MCF 10A (cell line): ENCODE measurements around the gene FAM136A. TPM values are rescaled to one million over a fixed set of nuclear protein-coding genes. Genes with fewer than 3 reads are reported as not detected.

ENCODE experiments used
- BruUV-seq: library from RNA; stranded (reverse); fragments of 400-500 nt; replicated peaks from 2 replicates; lab custom pipeline; 2021; lab: Mats Ljungman, UMichigan
- CTCF ChIA-PET: fragments of 300-600 bp; sonication (Branson Sonifier 250); formaldehyde crosslinking; extraction: SDS; loops from one replicate; lab custom pipeline; 2021; ENCODE audit warnings: antibody characterized with exemption, inconsistent platforms; lab: Yijun Ruan, JAX
- POLR2A ChIA-PET: fragments of 300-600, 350-650 bp; sonication (Branson Sonifier 250); formaldehyde crosslinking; extraction: SDS; loops from one replicate; lab custom pipeline; 2020; ENCODE audit warnings: antibody characterized with exemption, inconsistent platforms; lab: Yijun Ruan, JAX
- DNase-seq: peaks from one replicate; pipeline ENCODE4 v3.0.0-alpha.2; 2018; ENCODE audit not compliant: unreplicated experiment
- H3K27ac Mint-ChIP-seq: one replicate; pipeline ENCODE4 v1.8.0; 2022; ENCODE audit warnings: mild to moderate bottlenecking, low read depth, mixed read lengths; ENCODE audit not compliant: unreplicated experiment
- H3K27me3 Mint-ChIP-seq: one replicate; pipeline ENCODE4 v1.8.0; 2022; ENCODE audit warnings: mixed read lengths; ENCODE audit not compliant: insufficient read depth, unreplicated experiment
- H3K36me3 Mint-ChIP-seq: one replicate; pipeline ENCODE4 v1.8.0; 2022; ENCODE audit warnings: mild to moderate bottlenecking, moderate library complexity, mixed read lengths; ENCODE audit not compliant: insufficient read depth, unreplicated experiment
- H3K4me1 Mint-ChIP-seq: one replicate; pipeline ENCODE4 v1.8.0; 2022; ENCODE audit warnings: mixed read lengths; ENCODE audit not compliant: insufficient read depth, unreplicated experiment
- H3K4me3 Mint-ChIP-seq: one replicate; pipeline ENCODE4 v1.8.0; 2022; ENCODE audit warnings: mild to moderate bottlenecking, moderate library complexity, mixed read lengths; ENCODE audit not compliant: unreplicated experiment
- H3K9me3 Mint-ChIP-seq: one replicate; pipeline ENCODE4 v1.8.0; 2022; ENCODE audit warnings: mixed read lengths; ENCODE audit not compliant: unreplicated experiment
- intact Hi-C: fragments of 100-400 bp; cut with micrococcal nuclease; formaldehyde crosslinking; loops from 2 replicates; pipeline ENCODE4 v1.14.1; 2022
- total RNA-seq: library from RNA; stranded (reverse); gene quantifications from 2 replicates; pipeline ENCODE4 v1.2.3, GENCODE V29; 2022
- TF ChIP-seq, protein P1 (sequence below): fragments of 200-600 bp; IDR thresholded peaks from one replicate; pipeline ENCODE4 v1.8.0; 2022; ENCODE audit warnings: antibody characterized with exemption, mild to moderate bottlenecking; ENCODE audit not compliant: unreplicated experiment

The FAM136A gene
- total RNA-seq, 1 experiment from 2014 or later, result 38.8 TPM

DNA sequence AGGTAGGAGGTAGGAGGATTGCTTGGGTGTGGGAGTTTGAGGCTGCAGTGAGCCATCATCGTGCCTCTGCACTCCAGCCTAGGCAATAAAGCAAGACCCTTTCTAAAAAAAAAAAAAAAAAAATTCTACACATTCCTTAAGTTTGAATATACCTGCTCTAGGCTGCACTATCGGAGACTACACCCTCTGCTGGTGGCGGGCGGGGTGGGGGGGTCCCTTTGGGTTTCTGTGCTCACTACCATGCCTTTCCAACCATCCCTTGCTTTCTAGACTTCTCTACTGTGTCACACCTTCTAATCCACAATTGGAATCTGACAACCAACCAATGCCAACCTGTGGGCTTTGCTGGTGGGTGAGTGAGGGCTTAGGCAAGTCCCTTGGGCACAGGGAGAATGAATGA lies 34.7 kb upstream of the FAM136A start:
- Mint-ChIP-seq H3K36me3 (no peaks in the 10 kb centered on the region), H3K27ac (no peak overlapping the region), H3K9me3 (no peaks in the 10 kb centered on the region), H3K4me1 (peaks cover 6% of the 10 kb centered on the region), H3K27me3 (no peaks in the 10 kb centered on the region), H3K4me3 (no peak overlapping the region)
- no TSS peak for BruUV-seq
- ChIA-PET POLR2A (no interaction called here), CTCF (interaction anchor here (0.6 to 2.5 kb wide), 3 partner anchors 29 to 308 kb away, joined by 3 to 9 read pairs (median 3); no protein-coding TSS in a partner anchor)
- DNase-seq, result no peak
- intact Hi-C loops, result no loop called here
- TF ChIP-seq, protein P1, sequence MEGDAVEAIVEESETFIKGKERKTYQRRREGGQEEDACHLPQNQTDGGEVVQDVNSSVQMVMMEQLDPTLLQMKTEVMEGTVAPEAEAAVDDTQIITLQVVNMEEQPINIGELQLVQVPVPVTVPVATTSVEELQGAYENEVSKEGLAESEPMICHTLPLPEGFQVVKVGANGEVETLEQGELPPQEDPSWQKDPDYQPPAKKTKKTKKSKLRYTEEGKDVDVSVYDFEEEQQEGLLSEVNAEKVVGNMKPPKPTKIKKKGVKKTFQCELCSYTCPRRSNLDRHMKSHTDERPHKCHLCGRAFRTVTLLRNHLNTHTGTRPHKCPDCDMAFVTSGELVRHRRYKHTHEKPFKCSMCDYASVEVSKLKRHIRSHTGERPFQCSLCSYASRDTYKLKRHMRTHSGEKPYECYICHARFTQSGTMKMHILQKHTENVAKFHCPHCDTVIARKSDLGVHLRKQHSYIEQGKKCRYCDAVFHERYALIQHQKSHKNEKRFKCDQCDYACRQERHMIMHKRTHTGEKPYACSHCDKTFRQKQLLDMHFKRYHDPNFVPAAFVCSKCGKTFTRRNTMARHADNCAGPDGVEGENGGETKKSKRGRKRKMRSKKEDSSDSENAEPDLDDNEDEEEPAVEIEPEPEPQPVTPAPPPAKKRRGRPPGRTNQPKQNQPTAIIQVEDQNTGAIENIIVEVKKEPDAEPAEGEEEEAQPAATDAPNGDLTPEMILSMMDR, result no peak

DNA sequence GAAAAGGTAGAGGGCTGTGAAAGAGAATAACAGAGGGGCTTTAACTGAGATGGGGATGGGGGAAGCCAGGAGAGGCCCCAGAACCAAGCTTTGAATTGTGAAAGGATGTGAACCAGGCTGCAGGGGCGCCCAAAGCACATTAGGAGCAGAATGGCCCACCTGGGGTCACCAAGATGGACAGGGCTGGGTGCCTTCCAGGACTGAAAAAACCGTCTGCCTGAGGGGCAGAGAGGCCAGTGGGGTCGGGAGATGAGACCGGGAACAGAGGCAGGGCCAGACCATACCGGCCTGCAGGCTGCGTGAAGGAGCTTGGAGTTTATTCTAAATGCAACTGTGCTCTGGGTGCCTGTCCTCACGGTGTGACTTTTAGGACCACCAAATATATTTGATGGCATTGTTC lies 29.1 kb upstream of the FAM136A start:
- ChIA-PET CTCF (interaction anchor here (0.7 to 5.4 kb wide), 5 partner anchors 10 to 286 kb away, joined by 3 to 51 read pairs (median 5); partner anchors contain the start of gene FAM136A), POLR2A (interaction anchor here (2.8 kb wide), 1 partner anchor 221 kb away, joined by 18 read pairs; the partner anchor contains the start of gene TGFA)
- Mint-ChIP-seq H3K27ac (no peak overlapping the region), H3K4me3 (no peak overlapping the region), H3K9me3 (no peaks in the 10 kb centered on the region), H3K36me3 (no peaks in the 10 kb centered on the region), H3K4me1 (peaks cover 13% of the 10 kb centered on the region), H3K27me3 (no peaks in the 10 kb centered on the region)
- TF ChIP-seq, protein P1, result no peak
- no peak for DNase-seq
- intact Hi-C loops, result no loop called here
- no TSS peak for BruUV-seq

DNA sequence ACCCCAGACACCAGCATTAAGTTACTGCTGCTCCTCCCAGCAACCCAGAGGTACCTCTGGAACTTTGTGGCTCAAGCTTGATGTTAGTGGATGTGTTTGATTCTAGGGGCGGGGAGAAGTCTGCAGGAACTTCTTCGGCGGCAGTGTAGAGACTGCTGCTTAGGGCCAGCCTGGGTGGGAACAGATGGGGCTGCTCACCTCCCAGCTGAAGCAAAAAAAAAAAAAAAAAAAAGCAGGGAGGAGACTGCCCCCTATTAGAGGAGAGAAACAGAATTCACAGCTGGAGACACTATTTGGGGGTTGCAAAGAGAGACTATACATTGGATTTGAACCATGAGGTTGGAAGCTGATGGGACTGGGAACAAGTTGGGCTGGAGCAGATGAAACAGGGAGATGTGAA lies 28.6 kb upstream of the FAM136A start:
- Mint-ChIP-seq H3K9me3 (no peaks in the 10 kb centered on the region), H3K27ac (peak overlapping the region; percentile 89), H3K36me3 (no peaks in the 10 kb centered on the region), H3K27me3 (no peaks in the 10 kb centered on the region), H3K4me1 (peaks cover 13% of the 10 kb centered on the region), H3K4me3 (no peak overlapping the region)
- POLR2A ChIA-PET, result interaction anchor here (1.9 to 2.8 kb wide), 2 partner anchors 222 to 285 kb away, joined by 5 to 18 read pairs; partner anchors contain the start of gene TGFA
- BruUV-seq, result no TSS peak
- no peak for DNase-seq
- intact Hi-C loops, result no loop called here
- CTCF ChIA-PET, result interaction anchor here (0.7 to 5.4 kb wide), 7 partner anchors 11 to 313 kb away, joined by 3 to 51 read pairs (median 8); partner anchors contain the start of genes FAM136A and TGFA
- TF ChIP-seq, protein P1, result no peak

DNA sequence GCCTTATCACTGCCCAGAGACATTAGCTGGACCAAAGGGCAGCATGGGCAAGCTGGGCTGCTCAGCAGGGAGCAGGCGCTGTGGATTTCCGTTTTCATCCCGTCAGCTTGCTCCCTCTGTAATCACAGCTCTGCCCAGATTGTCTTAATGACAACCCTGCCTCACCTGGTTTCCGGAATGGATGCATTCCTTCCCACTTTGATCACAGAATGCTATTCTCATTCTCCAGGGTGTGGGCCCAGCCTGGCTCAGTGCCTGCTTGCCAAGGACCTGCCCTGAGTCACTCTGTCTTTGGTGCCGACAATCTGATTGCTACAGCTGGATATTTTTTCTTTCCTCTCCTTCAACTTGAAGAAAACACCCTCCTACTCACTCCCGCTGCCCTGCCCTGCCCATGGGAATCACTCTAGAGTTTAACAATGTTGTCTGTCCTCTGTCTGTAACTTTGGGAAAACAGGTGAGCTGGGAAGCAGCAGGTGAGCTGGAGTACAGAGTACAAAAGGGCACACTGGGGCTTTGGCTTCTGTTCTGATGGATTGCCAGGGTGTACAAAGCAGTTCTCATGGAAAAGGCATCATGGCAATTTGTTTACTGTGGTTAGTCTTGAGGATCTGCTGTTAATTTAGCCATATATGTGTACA lies 27.2 kb upstream of the FAM136A start:
- Mint-ChIP-seq H3K4me1 (peaks cover 13% of the 10 kb centered on the region), H3K27ac (peak overlapping the region; percentile 89), H3K4me3 (peak overlapping the region; percentile 14), H3K27me3 (no peaks in the 10 kb centered on the region), H3K36me3 (no peaks in the 10 kb centered on the region), H3K9me3 (no peaks in the 10 kb centered on the region)
- intact Hi-C loops, result no loop called here
- BruUV-seq, result no TSS peak
- POLR2A ChIA-PET, result interaction anchor here (0.6 to 2.8 kb wide), 22 partner anchors 13 to 290 kb away, joined by 3 to 18 read pairs (median 3); partner anchors contain the start of genes SNRPG and TGFA
- peak; percentile 92 for DNase-seq
- TF ChIP-seq, protein P1, result no peak
- CTCF ChIA-PET, result interaction anchor here (0.6 to 5.4 kb wide), 10 partner anchors 12 to 1377 kb away, joined by 3 to 51 read pairs (median 6); partner anchors contain the start of genes FAM136A and TGFA
